Testis (tissue), 2 donors: ENCODE results near the gene GLRX.

ENCODE experiments used
- POLR2A ChIP-seq: fragments of 450-650 bp; IDR thresholded peaks from one replicate; pipeline ENCODE4 v1.6.1; 2017; ENCODE audit warnings: antibody characterized with exemption, mild to moderate bottlenecking, moderate library complexity
- TF ChIP-seq, protein P1 (sequence below), 3 experiments: fragments of 450-650 bp in 2 of 3; fragments of 200-600 bp in 1 of 3; sonication (generic) in 1 of 3; IDR thresholded peaks; one replicate each; pipeline ENCODE4 v1.5.1; 2016 to 2019; ENCODE audit warnings: antibody characterized with exemption in 3 of 3, mild to moderate bottlenecking in 2 of 3, moderate library complexity in 1 of 3

DNA sequence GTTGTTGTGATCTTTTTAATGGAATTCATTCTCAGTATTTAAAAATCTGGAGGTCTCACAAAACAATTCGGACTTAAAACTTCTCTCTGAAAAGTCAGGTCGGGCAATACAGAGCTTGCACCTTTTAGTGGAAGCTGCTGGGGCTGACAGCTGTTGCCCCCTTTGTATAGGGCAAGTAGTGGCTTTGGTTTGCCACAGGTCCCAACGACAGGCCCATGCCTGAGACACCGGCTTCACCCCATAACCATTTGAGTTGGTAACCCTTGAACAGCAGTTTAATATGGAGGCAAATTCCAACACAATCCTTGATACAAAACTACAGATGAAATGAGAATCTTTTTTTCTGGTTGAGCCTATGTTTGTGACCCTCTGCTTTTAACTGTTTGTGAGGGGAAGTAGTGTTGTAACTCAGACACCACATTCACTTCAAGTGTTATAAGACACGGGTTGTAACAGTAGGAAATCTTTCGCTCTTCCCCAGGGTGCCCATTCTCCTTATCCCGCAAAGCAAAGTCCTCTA is 752 bp upstream of the GLRX start:
- TF ChIP-seq, protein P1, sequence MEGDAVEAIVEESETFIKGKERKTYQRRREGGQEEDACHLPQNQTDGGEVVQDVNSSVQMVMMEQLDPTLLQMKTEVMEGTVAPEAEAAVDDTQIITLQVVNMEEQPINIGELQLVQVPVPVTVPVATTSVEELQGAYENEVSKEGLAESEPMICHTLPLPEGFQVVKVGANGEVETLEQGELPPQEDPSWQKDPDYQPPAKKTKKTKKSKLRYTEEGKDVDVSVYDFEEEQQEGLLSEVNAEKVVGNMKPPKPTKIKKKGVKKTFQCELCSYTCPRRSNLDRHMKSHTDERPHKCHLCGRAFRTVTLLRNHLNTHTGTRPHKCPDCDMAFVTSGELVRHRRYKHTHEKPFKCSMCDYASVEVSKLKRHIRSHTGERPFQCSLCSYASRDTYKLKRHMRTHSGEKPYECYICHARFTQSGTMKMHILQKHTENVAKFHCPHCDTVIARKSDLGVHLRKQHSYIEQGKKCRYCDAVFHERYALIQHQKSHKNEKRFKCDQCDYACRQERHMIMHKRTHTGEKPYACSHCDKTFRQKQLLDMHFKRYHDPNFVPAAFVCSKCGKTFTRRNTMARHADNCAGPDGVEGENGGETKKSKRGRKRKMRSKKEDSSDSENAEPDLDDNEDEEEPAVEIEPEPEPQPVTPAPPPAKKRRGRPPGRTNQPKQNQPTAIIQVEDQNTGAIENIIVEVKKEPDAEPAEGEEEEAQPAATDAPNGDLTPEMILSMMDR (IDR thresholded peaks at IDR 0.05) = no peak
- no peak for TF ChIP-seq POLR2A
